ENCODE data around the gene ROBO1.

DNA sequence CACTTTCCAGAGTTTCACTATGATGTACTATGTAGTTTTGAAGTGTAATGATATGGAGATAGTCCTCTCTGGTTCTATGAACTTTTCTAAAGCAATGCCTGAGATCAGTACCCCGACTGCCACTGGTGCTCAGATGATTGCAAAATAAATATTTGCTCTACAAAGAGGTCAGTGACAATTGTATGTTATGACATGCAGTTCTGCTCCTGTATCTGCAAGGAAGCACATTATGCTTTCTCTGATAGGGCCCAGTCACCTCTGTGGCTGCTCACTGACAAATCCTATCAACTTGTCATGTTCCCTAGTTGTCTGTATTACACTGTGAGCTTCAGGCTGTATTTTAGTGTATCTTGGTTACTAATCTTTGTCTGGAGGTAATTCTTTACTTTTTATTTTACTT lies 362.6 kb downstream of the ROBO1 start:
- TF ChIP-seq, protein P1, sequence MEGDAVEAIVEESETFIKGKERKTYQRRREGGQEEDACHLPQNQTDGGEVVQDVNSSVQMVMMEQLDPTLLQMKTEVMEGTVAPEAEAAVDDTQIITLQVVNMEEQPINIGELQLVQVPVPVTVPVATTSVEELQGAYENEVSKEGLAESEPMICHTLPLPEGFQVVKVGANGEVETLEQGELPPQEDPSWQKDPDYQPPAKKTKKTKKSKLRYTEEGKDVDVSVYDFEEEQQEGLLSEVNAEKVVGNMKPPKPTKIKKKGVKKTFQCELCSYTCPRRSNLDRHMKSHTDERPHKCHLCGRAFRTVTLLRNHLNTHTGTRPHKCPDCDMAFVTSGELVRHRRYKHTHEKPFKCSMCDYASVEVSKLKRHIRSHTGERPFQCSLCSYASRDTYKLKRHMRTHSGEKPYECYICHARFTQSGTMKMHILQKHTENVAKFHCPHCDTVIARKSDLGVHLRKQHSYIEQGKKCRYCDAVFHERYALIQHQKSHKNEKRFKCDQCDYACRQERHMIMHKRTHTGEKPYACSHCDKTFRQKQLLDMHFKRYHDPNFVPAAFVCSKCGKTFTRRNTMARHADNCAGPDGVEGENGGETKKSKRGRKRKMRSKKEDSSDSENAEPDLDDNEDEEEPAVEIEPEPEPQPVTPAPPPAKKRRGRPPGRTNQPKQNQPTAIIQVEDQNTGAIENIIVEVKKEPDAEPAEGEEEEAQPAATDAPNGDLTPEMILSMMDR (IDR thresholded peaks at IDR 0.05) = no peak
- TF ChIP-seq POLR2A (IDR thresholded peaks at IDR 0.05) = no peak

Data from right lobe of liver (tissue), 4 donors.